H1 (cell line): ENCODE measurements around the gene CCDC171. TPM values are rescaled to one million over a fixed set of nuclear protein-coding genes. Genes with fewer than 3 reads are reported as not detected.

ENCODE experiments used
- CTCF ChIA-PET: fragments of 300-600 bp; sonication (Branson Sonifier 250); formaldehyde crosslinking; loops from one replicate; lab custom pipeline; 2021; ENCODE audit not compliant: partially characterized antibody; lab: Charles Lee
- POLR2A ChIA-PET: fragments of 300-600 bp; sonication (Branson Sonifier 250); formaldehyde crosslinking; loops from one replicate; lab custom pipeline; 2021; ENCODE audit warnings: inconsistent platforms; ENCODE audit not compliant: partially characterized antibody; lab: Charles Lee
- DNase-seq, 2 experiments: peaks; one replicate each; pipeline versions ENCODE4 v3.0.0 to v3.0.0-alpha.2; 2010 to 2022; ENCODE audit warnings: low spot score in 2 of 2, low read depth in 1 of 2, mixed read lengths in 1 of 2
- FAIRE-seq: peaks from 2 replicates; lab custom pipeline; 2011; peaks lifted over from hg19 to GRCh38; lab: Jason Lieb, UNC
- H2AFZ ChIP-seq: 2 replicates; pipeline ENCODE4 v1.8.1; 2012; ENCODE audit warnings: low read length, inconsistent platforms
- H2AK5ac ChIP-seq: 2 replicates; pipeline ENCODE4 v1.6.1; 2013; ENCODE audit warnings: low read depth, low read length
- H2BK120ac ChIP-seq: replicated peaks from 2 replicates; pipeline ENCODE3; 2013; ENCODE audit warnings: low read depth, low read length, inconsistent platforms
- H2BK12ac ChIP-seq: 2 replicates; pipeline ENCODE4 v1.6.1; 2013; ENCODE audit warnings: low read depth, low read length
- H2BK15ac ChIP-seq: 2 replicates; pipeline ENCODE4 v1.6.1; 2013; ENCODE audit warnings: low read length
- H2BK20ac ChIP-seq: 2 replicates; pipeline ENCODE4 v1.6.1; 2013; ENCODE audit warnings: low read length
- H2BK5ac ChIP-seq: 2 replicates; pipeline ENCODE4 v1.6.1; 2013; ENCODE audit warnings: low read depth, low read length
- H3K14ac ChIP-seq: 2 replicates; pipeline ENCODE4 v1.6.1; 2013; ENCODE audit warnings: inconsistent platforms; ENCODE audit not compliant: insufficient read length
- H3K18ac ChIP-seq: 2 replicates; pipeline ENCODE4 v1.6.1; 2013; ENCODE audit warnings: low read length; ENCODE audit errors: extremely low read depth
- H3K23ac ChIP-seq: 2 replicates; pipeline ENCODE4 v1.6.1; 2013; ENCODE audit warnings: inconsistent platforms; ENCODE audit not compliant: insufficient read length
- H3K23me2 ChIP-seq: 2 replicates; pipeline ENCODE4 v1.6.1; 2013; ENCODE audit warnings: low read depth, low read length
- H3K27ac ChIP-seq: 2 replicates; pipeline ENCODE4 v1.6.1; 2011; ENCODE audit warnings: low read depth, low read length, inconsistent platforms
- H3K27me3 ChIP-seq, 4 experiments: replicated peaks in 1 of 4; 1 replicate in 1 of 4; 2 replicates in 3 of 4; pipeline versions ENCODE4 v1.6.1 to v1.8.1; 2011 to 2013; ENCODE audit warnings: low read length in 3 of 4, mild to moderate bottlenecking in 3 of 4, inconsistent platforms in 2 of 4, mixed read lengths in 2 of 4, moderate library complexity in 1 of 4; ENCODE audit not compliant: control insufficient read depth in 3 of 4, insufficient read depth in 3 of 4; ENCODE audit errors: extremely low read depth in 1 of 4
- H3K36me3 ChIP-seq, 4 experiments: 2 replicates each; pipeline versions ENCODE4 v1.6.1 to v1.8.1; 2011 to 2013; ENCODE audit warnings: mild to moderate bottlenecking in 4 of 4, low read length in 3 of 4, moderate library complexity in 2 of 4, control low read depth in 1 of 4, inconsistent platforms in 1 of 4; ENCODE audit not compliant: insufficient read depth in 4 of 4, control insufficient read depth in 2 of 4
- H3K4ac ChIP-seq: replicated peaks from 2 replicates; pipeline ENCODE3; 2013; ENCODE audit warnings: low read length, low read depth, mixed read lengths, inconsistent platforms; ENCODE audit not compliant: insufficient read length
- H3K4me1 ChIP-seq, 4 experiments: replicated peaks in 1 of 4; 1 replicate in 1 of 4; 2 replicates in 3 of 4; pipeline versions ENCODE4 v1.6.1 to v1.8.1; 2011 to 2013; ENCODE audit warnings: low read length in 3 of 4, inconsistent platforms in 2 of 4, mixed read lengths in 1 of 4; ENCODE audit not compliant: insufficient read depth in 4 of 4, control insufficient read depth in 3 of 4
- H3K4me2 ChIP-seq, 2 experiments: 2 replicates each; pipeline versions ENCODE4 v1.6.1 to v1.8.1; 2011 to 2013; ENCODE audit warnings: low read depth in 2 of 2, low read length in 2 of 2, control low read depth in 1 of 2, inconsistent platforms in 1 of 2, mild to moderate bottlenecking in 1 of 2; ENCODE audit not compliant: insufficient read depth in 1 of 2
- H3K4me3 ChIP-seq, 4 experiments: fragments of 200-600, 300-600 bp in 1 of 4; sonication (generic), shearing (Covaris generic), sonication (Bioruptor Twin) in 1 of 4; 2 replicates each; pipeline versions ENCODE4 v1.5.1 to v1.8.1; 2011 to 2016; ENCODE audit warnings: low read length in 4 of 4, low read depth in 3 of 4, control low read depth in 2 of 4, inconsistent platforms in 2 of 4, mild to moderate bottlenecking in 2 of 4, mixed read lengths in 1 of 4, moderate library complexity in 1 of 4; ENCODE audit not compliant: insufficient read depth in 2 of 4; ENCODE audit errors: extremely low read depth in 1 of 4
- H3K56ac ChIP-seq: replicated peaks from 2 replicates; pipeline ENCODE3; 2013; ENCODE audit warnings: low read depth, mild to moderate bottlenecking, mixed read lengths, low read length, inconsistent platforms; ENCODE audit not compliant: insufficient read length
- H3K79me1 ChIP-seq: 2 replicates; pipeline ENCODE4 v1.6.1; 2013; ENCODE audit warnings: low read depth, low read length, control low read depth
- H3K79me2 ChIP-seq, 2 experiments: 2 replicates each; pipeline versions ENCODE4 v1.6.1 to v1.8.1; 2012 to 2013; ENCODE audit warnings: low read length in 2 of 2, mild to moderate bottlenecking in 2 of 2, inconsistent platforms in 1 of 2; ENCODE audit not compliant: insufficient read depth in 2 of 2, control insufficient read depth in 1 of 2
- H3K9ac ChIP-seq, 4 experiments: replicated peaks in 1 of 4; 1 replicate in 1 of 4; 2 replicates in 3 of 4; pipeline versions ENCODE4 v1.6.1 to v1.8.1; 2011 to 2013; ENCODE audit warnings: low read depth in 3 of 4, low read length in 3 of 4, control low read depth in 2 of 4, mild to moderate bottlenecking in 2 of 4, moderate library complexity in 2 of 4, inconsistent platforms in 1 of 4; ENCODE audit errors: extremely low read depth in 1 of 4
- H3K9me3 ChIP-seq, 2 experiments: 2 replicates each; pipeline versions ENCODE4 v1.6.1 to v1.8.1; 2012 to 2013; ENCODE audit warnings: mild to moderate bottlenecking in 2 of 2, moderate library complexity in 2 of 2, control low read depth in 1 of 2, inconsistent platforms in 1 of 2, low read depth in 1 of 2, low read length in 1 of 2, mixed read lengths in 1 of 2; ENCODE audit not compliant: insufficient read depth in 2 of 2
- H4K20me1 ChIP-seq, 2 experiments: replicated peaks in 1 of 2; 2 replicates each; pipeline versions ENCODE3 to v1.8.1; 2011 to 2013; ENCODE audit warnings: inconsistent platforms in 2 of 2, low read length in 2 of 2, mild to moderate bottlenecking in 1 of 2; ENCODE audit not compliant: insufficient read depth in 2 of 2, control insufficient read depth in 1 of 2
- H4K5ac ChIP-seq: 2 replicates; pipeline ENCODE4 v1.6.1; 2013; ENCODE audit warnings: low read length, low read depth, mixed read lengths, inconsistent platforms; ENCODE audit not compliant: insufficient read length
- H4K8ac ChIP-seq: 2 replicates; pipeline ENCODE4 v1.8.0; 2013; ENCODE audit warnings: mild to moderate bottlenecking, moderate library complexity, low read length, inconsistent platforms; ENCODE audit not compliant: insufficient read depth; ENCODE audit errors: extremely low read depth
- H4K91ac ChIP-seq: replicated peaks from 2 replicates; pipeline ENCODE3; 2013; ENCODE audit warnings: low read length, mixed read lengths, inconsistent platforms; ENCODE audit not compliant: insufficient read length
- KDM5A ChIP-seq: fragments of 200-600 bp; IDR thresholded peaks from 2 replicates; pipeline ENCODE4 v1.7.1; 2012; ENCODE audit warnings: mild to moderate bottlenecking, low read length, inconsistent platforms, mixed read lengths
- RAD21 ChIP-seq, 2 experiments: IDR thresholded peaks in 1 of 2; conservative IDR thresholded peaks in 1 of 2; 2 replicates each; pipeline ENCODE4 v1.6.1; 2011; ENCODE audit warnings: low read depth in 2 of 2, low read length in 2 of 2, improper control_type of control experiment in 1 of 2, inconsistent platforms in 1 of 2, mild to moderate bottlenecking in 1 of 2, moderate library complexity in 1 of 2
- TEAD4 ChIP-seq: IDR thresholded peaks from 2 replicates; pipeline ENCODE4 v1.6.1; 2012; ENCODE audit warnings: low read depth, low read length, inconsistent platforms, mixed read lengths
- WGBS, 2 experiments: shearing (Covaris generic) in 1 of 2; methylation state at CpG; one replicate each; pipeline versions ENCODE4 v1.1.6 to v1.1.7; 2013 to 2015; ENCODE audit warnings: low lambda C conversion rate in 2 of 2, mixed read lengths in 2 of 2, inconsistent platforms in 1 of 2, low coverage in 1 of 2, missing lambda C conversion rate in 1 of 2; ENCODE audit not compliant: insufficient replicate concordance in 2 of 2, insufficient coverage in 1 of 2, insufficient read length in 1 of 2; ENCODE audit errors: extremely low coverage in 1 of 2, missing lambda C conversion rate in 1 of 2; 5-methylcytosine and 5-hydroxymethylcytosine counted together
- polyA plus RNA-seq, 7 experiments: library from polyadenylated mRNA; depleted of rRNA in 3 of 7; stranded (reverse) in 5 of 7; unstranded in 2 of 7; fragments of >200 nt in 5 of 7; fragments of 200-250 nt in 2 of 7; gene quantifications; 1 replicate in 5 of 7; 2 replicates in 1 of 7; 4 replicates in 1 of 7; pipeline versions ENCODE4 v1.2.1 to v1.2.3, GENCODE V29; 2011 to 2013; ENCODE audit warnings: missing spikeins in 2 of 7, mixed read lengths in 2 of 7
- total RNA-seq: library from RNA; stranded (reverse); fragmentation: NEBNext Ultra II Directional; extraction: Animal tissue kit (Norgen Biotek cat#: 25700); gene quantifications from 2 replicates; pipeline ENCODE4 v1.2.1, GENCODE V29; 2021
- TF ChIP-seq, protein P1 (sequence below), 3 experiments: IDR thresholded peaks; 1 replicate in 2 of 3; 2 replicates in 1 of 3; pipeline versions ENCODE4 v1.5.1 to v1.6.1; 2011; ENCODE audit warnings: low read length in 3 of 3, mild to moderate bottlenecking in 3 of 3, inconsistent platforms in 2 of 3, low read depth in 1 of 3, moderate library complexity in 1 of 3; ENCODE audit not compliant: insufficient read depth in 1 of 3; ENCODE audit errors: control extremely low read depth in 1 of 3

Gene CCDC171
- total and polyA plus RNA-seq, 2 of the 8 experiments (the other 6 are each of a cell fraction or from before 2014, with no cell fraction given): 0.83 to 2.3 TPM

DNA sequence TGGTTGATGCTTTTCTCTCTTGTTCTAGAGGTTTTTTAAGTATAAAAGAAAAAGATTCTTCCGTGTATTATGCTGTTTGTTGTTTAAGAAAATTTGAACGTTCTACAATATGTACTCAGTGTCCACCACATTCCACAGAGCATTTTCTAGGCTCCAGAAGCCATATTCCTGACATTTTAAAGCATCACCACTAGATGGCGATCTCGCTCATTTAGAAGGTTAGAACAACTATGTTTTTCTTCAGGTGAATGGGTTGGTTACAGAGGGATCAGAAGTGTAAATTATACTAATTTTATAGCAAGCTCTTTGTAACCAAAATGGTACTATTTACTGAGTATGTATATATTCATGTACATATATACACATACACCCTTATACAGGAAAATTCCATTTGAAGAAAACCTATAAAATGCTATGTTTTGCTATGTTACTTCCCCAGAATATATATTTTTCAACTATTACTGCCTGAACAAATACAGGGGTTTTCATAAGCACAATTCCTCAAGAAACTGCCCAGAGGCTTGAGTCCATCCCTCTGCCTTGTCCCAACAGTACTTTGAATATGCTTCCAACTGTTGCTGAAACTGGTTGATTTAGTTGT lies 284.3 kb downstream of the CCDC171 start:
- Histone ChIP-seq H3K4ac (no peak overlapping the region), H2BK5ac (no peak overlapping the region), H4K91ac (no peak overlapping the region), H2AK5ac (no peak overlapping the region), H2AFZ (no peak overlapping the region), H2BK20ac (no peak overlapping the region), H3K4me1 (no peaks in the 10 kb centered on the region), H3K23ac (no peak overlapping the region), H4K8ac (no peak overlapping the region), H2BK120ac (no peak overlapping the region), H4K20me1 (no peaks in the 10 kb centered on the region), H3K27ac (no peak overlapping the region), H3K9me3 (no peaks in the 10 kb centered on the region), H3K9ac (no peak overlapping the region), H4K5ac (no peak overlapping the region), H3K14ac (no peak overlapping the region), H3K4me2 (no peak overlapping the region), H3K23me2 (no peaks in the 10 kb centered on the region), H3K79me2 (no peaks in the 10 kb centered on the region), H3K27me3 (no peaks in the 10 kb centered on the region), H3K36me3 (no peaks in the 10 kb centered on the region), H3K79me1 (no peaks in the 10 kb centered on the region), H3K56ac (no peak overlapping the region), H3K18ac (no peak overlapping the region), H2BK12ac (no peak overlapping the region), H2BK15ac (no peak overlapping the region), H3K4me3 (no peak overlapping the region)
- DNase-seq (no peak), FAIRE-seq (peak; percentile 81)
- 17% methylated on average over 4 of the region's 4 CpGs; no CpG with 5 or more reads in 1 of the 2 experiments for WGBS, 2 experiments
- no peak for TF ChIP-seq KDM5A
- peak; percentile 61 to 72 for TF ChIP-seq RAD21 (IDR thresholded peaks at IDR 0.05 in 1 of 2, conservative IDR thresholded peaks at IDR 0.05 in 1 of 2; ENCODE audit: low read depth in 2 of 2, low read length in 2 of 2)
- peak; percentile 47; the same call in 1 of the 2 replicates for TF ChIP-seq TEAD4
- TF ChIP-seq, protein P1, sequence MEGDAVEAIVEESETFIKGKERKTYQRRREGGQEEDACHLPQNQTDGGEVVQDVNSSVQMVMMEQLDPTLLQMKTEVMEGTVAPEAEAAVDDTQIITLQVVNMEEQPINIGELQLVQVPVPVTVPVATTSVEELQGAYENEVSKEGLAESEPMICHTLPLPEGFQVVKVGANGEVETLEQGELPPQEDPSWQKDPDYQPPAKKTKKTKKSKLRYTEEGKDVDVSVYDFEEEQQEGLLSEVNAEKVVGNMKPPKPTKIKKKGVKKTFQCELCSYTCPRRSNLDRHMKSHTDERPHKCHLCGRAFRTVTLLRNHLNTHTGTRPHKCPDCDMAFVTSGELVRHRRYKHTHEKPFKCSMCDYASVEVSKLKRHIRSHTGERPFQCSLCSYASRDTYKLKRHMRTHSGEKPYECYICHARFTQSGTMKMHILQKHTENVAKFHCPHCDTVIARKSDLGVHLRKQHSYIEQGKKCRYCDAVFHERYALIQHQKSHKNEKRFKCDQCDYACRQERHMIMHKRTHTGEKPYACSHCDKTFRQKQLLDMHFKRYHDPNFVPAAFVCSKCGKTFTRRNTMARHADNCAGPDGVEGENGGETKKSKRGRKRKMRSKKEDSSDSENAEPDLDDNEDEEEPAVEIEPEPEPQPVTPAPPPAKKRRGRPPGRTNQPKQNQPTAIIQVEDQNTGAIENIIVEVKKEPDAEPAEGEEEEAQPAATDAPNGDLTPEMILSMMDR (IDR thresholded peaks at IDR 0.05; ENCODE audit: control extremely low read depth in 1 of 3, insufficient read depth in 1 of 3, low read depth in 1 of 3, low read length in 3 of 3): peak in 2 of 3 experiments; percentile 50 to 73; a peak in 3 of 4 replicates
- ChIA-PET CTCF (interaction anchor here (0.6 to 2.4 kb wide), 18 partner anchors 9 to 1376 kb away, joined by 3 to 11 read pairs (median 3); no protein-coding TSS in a partner anchor), POLR2A (interaction anchor here (0.6 kb wide), 1 partner anchor 1604 kb away, joined by 3 read pairs; no protein-coding TSS in a partner anchor)
